ENCODE data around the gene TRA2B.
A peak's percentile ranks its signal among the peaks of the same experiment; 100 is the strongest.

The TRA2B gene

GRCh38 chr3:185936814-185937688 lies 763 bp downstream of the TRA2B start:
- Mint-ChIP-seq H3K4me3 (peak overlapping the region; percentile 100), H3K27ac (peak overlapping the region; percentile 100), H3K36me3 (ENCODE audit: low read depth) (peaks cover 57% of the 10 kb centered on the region), H3K27me3 (peaks cover 5% of the 10 kb centered on the region), H3K9me3 (peaks cover 4% of the 10 kb centered on the region), H3K4me1 (peaks cover 48% of the 10 kb centered on the region)
- peak; percentile 89 for DNase-seq
- ATAC-seq: peak; percentile 48

- no peak for ATAC-seq
- Mint-ChIP-seq H3K9me3 (peaks cover 4% of the 10 kb centered on the region), H3K4me3 (peak overlapping the region; percentile 100), H3K36me3 (ENCODE audit: low read depth) (peaks cover 65% of the 10 kb centered on the region), H3K27me3 (peaks cover 5% of the 10 kb centered on the region), H3K27ac (peak overlapping the region; percentile 100), H3K4me1 (peaks cover 56% of the 10 kb centered on the region)
- DNase-seq: no peak
These were observed 1.6 kb downstream of the TRA2B start for GRCh38 chr3:185936273-185936629.

GRCh38 chr3:185935465-185936272 lies 2.1 kb downstream of the TRA2B start:
- peaks cover 5% of the 10 kb centered on the region for H3K27me3 Mint-ChIP-seq
- DNase-seq: no peak
- no peak for ATAC-seq
- H3K9me3 Mint-ChIP-seq: peaks cover 4% of the 10 kb centered on the region
- H3K4me3 Mint-ChIP-seq: peak overlapping the region; percentile 100
- H3K36me3 Mint-ChIP-seq (ENCODE audit: low read depth): peaks cover 71% of the 10 kb centered on the region
- H3K4me1 Mint-ChIP-seq: peaks cover 58% of the 10 kb centered on the region
- H3K27ac Mint-ChIP-seq: peak overlapping the region; percentile 100

GRCh38 chr3:185934767-185935464 lies 2.9 kb downstream of the TRA2B start:
- DNase-seq: no peak
- Mint-ChIP-seq H3K27me3 (peaks cover 3% of the 10 kb centered on the region), H3K4me1 (peaks cover 63% of the 10 kb centered on the region), H3K9me3 (peaks cover 4% of the 10 kb centered on the region), H3K36me3 (ENCODE audit: low read depth) (peaks cover 78% of the 10 kb centered on the region), H3K27ac (peak overlapping the region; percentile 100), H3K4me3 (peak overlapping the region; percentile 100)
- no peak for ATAC-seq

- Mint-ChIP-seq H3K9me3 (peaks cover 4% of the 10 kb centered on the region), H3K4me1 (peaks cover 66% of the 10 kb centered on the region), H3K4me3 (peak overlapping the region; percentile 100), H3K27me3 (no peaks in the 10 kb centered on the region), H3K36me3 (ENCODE audit: low read depth) (peaks cover 86% of the 10 kb centered on the region), H3K27ac (peak overlapping the region; percentile 100)
- no peak for DNase-seq
- no peak for ATAC-seq
These were observed 3.6 kb downstream of the TRA2B start for GRCh38 chr3:185934174-185934557.

- ATAC-seq: no peak
- Mint-ChIP-seq H3K9me3 (peaks cover 4% of the 10 kb centered on the region), H3K36me3 (ENCODE audit: low read depth) (peaks cover 92% of the 10 kb centered on the region)
These were observed 4.2 kb downstream of the TRA2B start for GRCh38 chr3:185933374-185934173.

GRCh38 chr3:185931777-185932612 lies 5.8 kb downstream of the TRA2B start:
- Mint-ChIP-seq H3K27me3 (no peaks in the 10 kb centered on the region), H3K4me3 (peak overlapping the region; percentile 100), H3K27ac (peak overlapping the region; percentile 70), H3K36me3 (ENCODE audit: low read depth) (peaks cover 96% of the 10 kb centered on the region), H3K4me1 (peaks cover 79% of the 10 kb centered on the region), H3K9me3 (no peaks in the 10 kb centered on the region)
- ATAC-seq: no peak
- no peak for DNase-seq

More at GRCh38 chr3:185933374-185934173, 4.2 kb downstream of the TRA2B start:
- no peak for DNase-seq
- H3K27ac Mint-ChIP-seq: peak overlapping the region; percentile 100
- H3K27me3 Mint-ChIP-seq: no peaks in the 10 kb centered on the region
- H3K4me1 Mint-ChIP-seq: peaks cover 72% of the 10 kb centered on the region
- H3K4me3 Mint-ChIP-seq: peak overlapping the region; percentile 100

GRCh38 chr3:185930393-185931107 lies 7.3 kb downstream of the TRA2B start:
- peak overlapping the region; percentile 100 for H3K4me3 Mint-ChIP-seq
- H3K27me3 Mint-ChIP-seq: no peaks in the 10 kb centered on the region
- peaks cover 95% of the 10 kb centered on the region for H3K36me3 Mint-ChIP-seq (ENCODE audit: low read depth)
- ATAC-seq: no peak
- H3K4me1 Mint-ChIP-seq: peaks cover 89% of the 10 kb centered on the region
- H3K9me3 Mint-ChIP-seq: no peaks in the 10 kb centered on the region
- peak overlapping the region; percentile 70 for H3K27ac Mint-ChIP-seq
- DNase-seq: no peak

GRCh38 chr3:185929192-185930151 lies 8.3 kb downstream of the TRA2B start:
- Mint-ChIP-seq H3K4me1 (peaks cover 95% of the 10 kb centered on the region), H3K27ac (peak overlapping the region; percentile 70), H3K9me3 (no peaks in the 10 kb centered on the region), H3K36me3 (ENCODE audit: low read depth) (peaks cover 95% of the 10 kb centered on the region), H3K4me3 (peak overlapping the region; percentile 100), H3K27me3 (no peaks in the 10 kb centered on the region)
- ATAC-seq (peak; percentile 53), DNase-seq (no peak)

- H3K4me1 Mint-ChIP-seq: peaks cover 92% of the 10 kb centered on the region
- ATAC-seq (no peak), DNase-seq (no peak)
- no peaks in the 10 kb centered on the region for H3K27me3 Mint-ChIP-seq
- peak overlapping the region; percentile 70 for H3K27ac Mint-ChIP-seq
- no peaks in the 10 kb centered on the region for H3K9me3 Mint-ChIP-seq
- H3K36me3 Mint-ChIP-seq (ENCODE audit: low read depth): peaks cover 95% of the 10 kb centered on the region
- H3K4me3 Mint-ChIP-seq: peak overlapping the region; percentile 100
These were observed 9.3 kb downstream of the TRA2B start for GRCh38 chr3:185928496-185928895.

- peaks cover 99% of the 10 kb centered on the region for H3K36me3 Mint-ChIP-seq (ENCODE audit: low read depth)
- H3K4me3 Mint-ChIP-seq: peak overlapping the region; percentile 100
- no peaks in the 10 kb centered on the region for H3K27me3 Mint-ChIP-seq
- no peaks in the 10 kb centered on the region for H3K9me3 Mint-ChIP-seq
- peak overlapping the region; percentile 70 for H3K27ac Mint-ChIP-seq
- peak; percentile 3 for ATAC-seq
- H3K4me1 Mint-ChIP-seq: peaks cover 89% of the 10 kb centered on the region
- no peak for DNase-seq
These were observed 10.2 kb downstream of the TRA2B start for GRCh38 chr3:185927501-185928200.
